Erythroblast (primary cell): ENCODE results near the gene KANSL1.

ENCODE experiments used
- GATA1 ChIP-seq: IDR thresholded peaks from 2 replicates; pipeline ENCODE4 v1.6.1; 2011; ENCODE audit warnings: low read depth, mild to moderate bottlenecking, control low read depth, low read length, moderate library complexity
- POLR2A ChIP-seq: IDR thresholded peaks from 2 replicates; pipeline ENCODE4 v1.6.1; 2011; ENCODE audit warnings: mild to moderate bottlenecking, low read length

DNA sequence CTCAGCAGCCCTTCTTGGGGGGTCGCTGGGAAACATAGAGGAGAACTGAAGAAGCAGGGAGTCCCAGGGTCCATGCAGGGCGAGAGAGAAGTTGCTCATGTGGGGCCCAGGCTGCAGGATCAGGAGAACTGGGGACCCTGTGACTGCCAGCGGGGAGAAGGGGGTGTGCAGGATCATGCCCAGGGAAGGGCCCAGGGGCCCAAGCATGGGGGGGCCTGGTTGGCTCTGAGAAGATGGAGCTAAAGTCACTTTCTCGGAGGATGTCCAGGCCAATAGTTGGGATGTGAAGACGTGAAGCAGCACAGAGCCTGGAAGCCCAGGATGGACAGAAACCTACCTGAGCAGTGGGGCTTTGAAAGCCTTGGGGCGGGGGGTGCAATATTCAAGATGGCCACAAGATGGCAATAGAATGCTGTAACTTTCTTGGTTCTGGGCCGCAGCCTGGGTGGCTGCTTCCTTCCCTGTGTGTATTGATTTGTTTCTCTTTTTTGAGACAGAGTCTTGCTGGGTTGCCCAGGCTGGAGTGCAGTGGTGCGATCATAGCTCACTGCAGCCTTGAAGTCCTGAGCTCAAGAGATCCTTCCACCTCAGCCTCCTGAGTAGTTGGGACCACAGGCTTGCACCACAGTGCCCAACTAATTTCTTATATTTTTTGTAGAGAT lies 190.8 kb downstream of the KANSL1 start:
- no peak for TF ChIP-seq POLR2A
- TF ChIP-seq GATA1 = no peak
